Chondrocyte (in vitro differentiated cells): ENCODE data around the gene CSNK1G1. TPM values are rescaled to one million over a fixed set of nuclear protein-coding genes. Genes with fewer than 3 reads are reported as not detected.
"Not testable (repeated sequence)": the region's sequence is repeated elsewhere in the genome, so short reads cannot be mapped to it uniquely, and the experiment has no call there.

ENCODE experiments used
- DNase-seq: peaks from one replicate; pipeline ENCODE4 v3.0.0; 2021; ENCODE audit warnings: mixed read lengths, low spot score
- H3K27ac Mint-ChIP-seq: one replicate; pipeline ENCODE4 v1.8.0; 2021; ENCODE audit warnings: mild to moderate bottlenecking, moderate library complexity, mixed read lengths; ENCODE audit not compliant: unreplicated experiment
- H3K27me3 Mint-ChIP-seq: 2 replicates; pipeline ENCODE4 v1.8.0; 2021; ENCODE audit warnings: low read depth, mixed read lengths
- H3K36me3 Mint-ChIP-seq: 2 replicates; pipeline ENCODE4 v1.8.0; 2021; ENCODE audit warnings: low read depth, mixed read lengths
- H3K4me1 Mint-ChIP-seq: 2 replicates; pipeline ENCODE4 v1.8.0; 2021; ENCODE audit warnings: low read depth, mild to moderate bottlenecking, mixed read lengths
- H3K4me3 Mint-ChIP-seq: one replicate; pipeline ENCODE4 v1.8.0; 2021; ENCODE audit warnings: mild to moderate bottlenecking, moderate library complexity, mixed read lengths; ENCODE audit not compliant: unreplicated experiment
- H3K9me3 Mint-ChIP-seq: 2 replicates; pipeline ENCODE4 v1.8.0; 2021; ENCODE audit warnings: low read depth, mixed read lengths
- CTCF ChIP-seq: fragments of 200-600 bp; sonication (generic); IDR thresholded peaks from 2 replicates; pipeline ENCODE4 v1.5.0; 2021; ENCODE audit warnings: antibody characterized with exemption, mild to moderate bottlenecking, moderate library complexity
- total RNA-seq: library from RNA; stranded (reverse); gene quantifications from 3 replicates; pipeline ENCODE4 v1.2.1, GENCODE V29; 2021

Gene CSNK1G1
- total RNA-seq, 1 donor from 2014 or later: 20.1 TPM

DNA sequence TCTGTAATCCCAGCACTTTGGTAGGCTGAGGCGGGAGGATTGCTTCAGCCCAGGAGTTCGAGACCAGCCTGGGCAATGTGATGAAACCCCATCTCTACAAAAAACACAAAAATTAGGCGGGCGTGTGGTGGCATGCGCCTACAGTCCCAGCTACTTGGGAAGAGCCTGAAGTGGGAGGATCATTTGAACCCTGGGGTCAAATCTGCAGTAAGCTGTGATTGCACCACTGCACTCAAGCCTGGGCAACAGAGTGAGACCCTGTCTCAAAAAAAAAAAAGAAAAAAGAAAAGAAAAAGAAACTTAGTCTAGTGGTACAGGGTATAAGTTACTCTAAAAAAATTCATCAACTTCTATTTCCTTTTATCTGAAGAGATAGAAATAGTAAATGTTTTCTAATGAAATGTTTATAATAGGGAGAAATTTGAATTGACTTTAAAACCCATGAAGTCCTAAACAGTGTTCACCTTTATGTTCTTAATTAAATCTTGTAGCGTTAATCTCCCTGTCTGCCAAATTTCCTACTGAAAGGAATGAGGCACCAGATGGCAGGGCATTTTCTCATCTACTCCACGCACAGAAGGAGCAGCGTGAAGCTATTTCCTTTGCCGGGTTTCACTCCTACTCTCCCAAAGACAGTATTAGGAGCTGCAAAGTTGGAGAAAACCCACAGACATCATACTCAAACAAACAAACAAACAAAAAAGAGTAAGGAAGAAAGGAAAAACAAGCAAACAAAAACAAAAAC lies 23.4 kb upstream of the CSNK1G1 start:
- Mint-ChIP-seq H3K4me1 (peaks cover 26% of the 10 kb centered on the region), H3K4me3 (peak overlapping the region; percentile 40), H3K36me3 (no peaks in the 10 kb centered on the region), H3K9me3 (no peaks in the 10 kb centered on the region), H3K27me3 (no peaks in the 10 kb centered on the region), H3K27ac (peak overlapping the region; percentile 54)
- DNase-seq: no peak
- TF ChIP-seq CTCF: no peak

DNA sequence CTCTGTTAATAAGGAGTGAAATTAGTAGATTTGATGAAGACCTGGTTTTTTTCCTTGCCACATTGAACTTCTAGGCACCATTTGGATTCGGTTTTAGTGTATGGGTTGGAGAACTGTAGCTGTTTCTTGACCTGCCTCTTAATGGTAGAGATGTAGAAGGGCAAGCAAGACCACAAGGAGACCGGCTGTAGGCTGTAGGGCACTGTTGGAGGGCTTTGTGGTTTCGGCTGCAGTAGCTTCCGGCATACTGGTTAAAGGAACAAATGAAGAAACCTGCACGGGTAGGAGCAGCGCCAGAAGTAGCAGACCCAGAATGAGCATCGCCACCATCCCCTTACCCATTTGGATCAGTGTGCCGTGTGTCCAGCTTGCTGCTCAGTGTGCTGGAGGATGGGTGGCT lies 17.4 kb upstream of the CSNK1G1 start:
- no peak for DNase-seq
- H3K4me3 Mint-ChIP-seq: no peak overlapping the region
- no peaks in the 10 kb centered on the region for H3K9me3 Mint-ChIP-seq
- no peak for TF ChIP-seq CTCF
- H3K36me3 Mint-ChIP-seq: no peaks in the 10 kb centered on the region
- H3K4me1 Mint-ChIP-seq: peaks cover 5% of the 10 kb centered on the region
- H3K27me3 Mint-ChIP-seq: no peaks in the 10 kb centered on the region
- H3K27ac Mint-ChIP-seq: no peak overlapping the region

DNA sequence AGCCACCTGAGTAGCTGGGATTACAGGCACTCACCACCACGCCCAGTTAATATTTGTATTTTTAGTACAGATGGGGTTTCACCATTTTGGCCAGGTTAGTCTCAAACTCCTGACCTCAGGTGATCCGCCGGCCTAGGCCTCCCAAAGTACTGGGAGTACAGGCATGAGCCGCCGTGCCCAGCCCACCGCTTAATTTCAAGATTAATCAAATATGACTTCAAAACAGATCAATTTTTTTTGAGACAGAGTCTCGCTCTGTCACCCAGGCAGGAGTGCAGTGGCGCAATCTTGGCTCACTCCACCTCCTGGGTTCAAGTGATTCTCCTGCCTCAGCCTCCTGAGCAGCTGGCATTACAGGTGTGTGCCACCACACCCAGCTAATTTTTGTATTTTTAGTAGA lies 15.4 kb upstream of the CSNK1G1 start:
- H3K36me3 Mint-ChIP-seq, H3K27ac Mint-ChIP-seq, H3K9me3 Mint-ChIP-seq, H3K4me3 Mint-ChIP-seq, H3K4me1 Mint-ChIP-seq, DNase-seq, H3K27me3 Mint-ChIP-seq: not testable (repeated sequence)

- Mint-ChIP-seq H3K27ac (no peak overlapping the region), H3K4me1 (no peaks in the 10 kb centered on the region), H3K9me3 (no peaks in the 10 kb centered on the region), H3K4me3 (no peak overlapping the region), H3K27me3 (no peaks in the 10 kb centered on the region), H3K36me3 (no peaks in the 10 kb centered on the region)
- DNase-seq: no peak
- TF ChIP-seq CTCF: no peak
Measured at GRCh38 chr15:64369078-64369607, 13.2 kb upstream of the CSNK1G1 start.

GRCh38 chr15:64361259-64361658 lies 5.3 kb upstream of the CSNK1G1 start:
- no peak overlapping the region for H3K4me3 Mint-ChIP-seq
- H3K9me3 Mint-ChIP-seq: no peaks in the 10 kb centered on the region
- no peak overlapping the region for H3K27ac Mint-ChIP-seq
- peaks cover 5% of the 10 kb centered on the region for H3K4me1 Mint-ChIP-seq
- no peaks in the 10 kb centered on the region for H3K27me3 Mint-ChIP-seq
- TF ChIP-seq CTCF: no peak
- H3K36me3 Mint-ChIP-seq: no peaks in the 10 kb centered on the region
- no peak for DNase-seq

DNA sequence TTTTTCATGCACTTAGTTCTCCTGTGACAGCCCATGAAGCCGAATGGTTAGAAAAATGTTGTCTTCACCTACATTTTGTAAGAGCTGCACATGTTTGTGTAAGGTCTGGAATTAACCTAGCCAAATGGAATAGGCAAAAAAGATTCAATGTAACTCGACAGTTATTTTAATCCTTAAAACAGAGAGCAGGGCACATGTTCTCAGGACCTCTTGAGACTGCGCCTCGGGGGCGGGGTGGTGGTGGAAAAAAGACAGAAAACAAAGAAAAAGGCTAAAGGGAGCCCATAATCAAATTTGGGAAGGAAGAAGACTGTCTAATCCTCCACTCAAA lies 702 bp upstream of the CSNK1G1 start:
- Mint-ChIP-seq H3K27me3 (no peaks in the 10 kb centered on the region), H3K9me3 (no peaks in the 10 kb centered on the region), H3K4me1 (peaks cover 14% of the 10 kb centered on the region), H3K27ac (peak overlapping the region; percentile 99), H3K36me3 (no peaks in the 10 kb centered on the region), H3K4me3 (peak overlapping the region; percentile 91)
- peak; percentile 52 for TF ChIP-seq CTCF
- DNase-seq: no peak
